Liver (tissue), 3 donors: ENCODE data around the gene CHN2.

Source experiments
- GABPA ChIP-seq, 2 donors: IDR thresholded peaks in 1 of 2; conservative IDR thresholded peaks in 1 of 2; 2 replicates each; pipeline ENCODE4 v1.6.1; 2016; ENCODE audit warnings: antibody characterized with exemption in 2 of 2, mild to moderate bottlenecking in 1 of 2, moderate library complexity in 1 of 2
- HNF4A ChIP-seq, 2 donors: conservative IDR thresholded peaks; 2 replicates each; pipeline ENCODE4 v1.6.1; 2016; ENCODE audit warnings: antibody characterized with exemption in 2 of 2, mild to moderate bottlenecking in 2 of 2
- JUND ChIP-seq, 2 donors: IDR thresholded peaks; 2 replicates each; pipeline ENCODE4 v1.6.1; 2016; ENCODE audit warnings: antibody characterized with exemption in 2 of 2
- RXRA ChIP-seq, 2 donors: IDR thresholded peaks; 2 replicates each; pipeline ENCODE4 v1.6.1; 2017 to 2018; ENCODE audit warnings: antibody characterized with exemption in 2 of 2, mild to moderate bottlenecking in 1 of 2
- SP1 ChIP-seq: IDR thresholded peaks from 2 replicates; pipeline ENCODE4 v1.6.1; 2018; ENCODE audit warnings: antibody characterized with exemption, mild to moderate bottlenecking
- YY1 ChIP-seq: IDR thresholded peaks from 2 replicates; pipeline ENCODE4 v1.6.1; 2016; ENCODE audit warnings: antibody characterized with exemption, mild to moderate bottlenecking
- TF ChIP-seq, protein P1 (sequence below): fragments of 150-350 bp; IDR thresholded peaks from 2 replicates; pipeline ENCODE4 v1.5.1; 2017; ENCODE audit warnings: improper control_type of control experiment, low read depth, low read length; ENCODE audit not compliant: missing input control
- TF ChIP-seq, protein P2 (sequence below): IDR thresholded peaks from 2 replicates; pipeline ENCODE4 v1.6.1; 2016; ENCODE audit warnings: antibody characterized with exemption, mild to moderate bottlenecking
- donor health status: healthy.
- donor health status: healthy.

DNA sequence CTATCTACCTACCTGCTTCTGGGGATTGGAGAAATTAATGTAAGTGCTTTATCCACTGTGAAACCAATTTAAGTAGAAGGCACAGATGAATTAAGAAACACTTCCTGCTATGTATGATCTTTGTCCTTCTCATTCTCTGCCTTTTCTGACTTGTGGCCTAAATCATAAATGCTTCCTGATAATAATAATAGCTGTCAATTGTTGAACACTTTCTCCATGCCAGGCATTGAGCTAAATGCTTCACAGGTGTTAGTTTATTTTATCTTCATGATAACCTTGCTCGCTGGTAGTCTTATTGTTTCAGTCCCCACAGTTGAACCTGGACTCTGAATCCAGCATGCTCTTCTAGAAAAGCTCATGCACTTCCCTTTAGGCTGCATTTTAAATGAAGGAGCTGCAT is 75.4 kb downstream of the CHN2 start:
- no peak for TF ChIP-seq JUND (IDR thresholded peaks at IDR 0.05)
- no peak for TF ChIP-seq GABPA (IDR thresholded peaks at IDR 0.05 in 1 of 2, conservative IDR thresholded peaks at IDR 0.05 in 1 of 2)
- TF ChIP-seq, protein P1, sequence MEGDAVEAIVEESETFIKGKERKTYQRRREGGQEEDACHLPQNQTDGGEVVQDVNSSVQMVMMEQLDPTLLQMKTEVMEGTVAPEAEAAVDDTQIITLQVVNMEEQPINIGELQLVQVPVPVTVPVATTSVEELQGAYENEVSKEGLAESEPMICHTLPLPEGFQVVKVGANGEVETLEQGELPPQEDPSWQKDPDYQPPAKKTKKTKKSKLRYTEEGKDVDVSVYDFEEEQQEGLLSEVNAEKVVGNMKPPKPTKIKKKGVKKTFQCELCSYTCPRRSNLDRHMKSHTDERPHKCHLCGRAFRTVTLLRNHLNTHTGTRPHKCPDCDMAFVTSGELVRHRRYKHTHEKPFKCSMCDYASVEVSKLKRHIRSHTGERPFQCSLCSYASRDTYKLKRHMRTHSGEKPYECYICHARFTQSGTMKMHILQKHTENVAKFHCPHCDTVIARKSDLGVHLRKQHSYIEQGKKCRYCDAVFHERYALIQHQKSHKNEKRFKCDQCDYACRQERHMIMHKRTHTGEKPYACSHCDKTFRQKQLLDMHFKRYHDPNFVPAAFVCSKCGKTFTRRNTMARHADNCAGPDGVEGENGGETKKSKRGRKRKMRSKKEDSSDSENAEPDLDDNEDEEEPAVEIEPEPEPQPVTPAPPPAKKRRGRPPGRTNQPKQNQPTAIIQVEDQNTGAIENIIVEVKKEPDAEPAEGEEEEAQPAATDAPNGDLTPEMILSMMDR, result no peak
- no peak for TF ChIP-seq YY1
- no peak for TF ChIP-seq RXRA (IDR thresholded peaks at IDR 0.05)
- no peak for TF ChIP-seq HNF4A (conservative IDR thresholded peaks at IDR 0.05)
- no peak for TF ChIP-seq SP1
- TF ChIP-seq, protein P2, sequence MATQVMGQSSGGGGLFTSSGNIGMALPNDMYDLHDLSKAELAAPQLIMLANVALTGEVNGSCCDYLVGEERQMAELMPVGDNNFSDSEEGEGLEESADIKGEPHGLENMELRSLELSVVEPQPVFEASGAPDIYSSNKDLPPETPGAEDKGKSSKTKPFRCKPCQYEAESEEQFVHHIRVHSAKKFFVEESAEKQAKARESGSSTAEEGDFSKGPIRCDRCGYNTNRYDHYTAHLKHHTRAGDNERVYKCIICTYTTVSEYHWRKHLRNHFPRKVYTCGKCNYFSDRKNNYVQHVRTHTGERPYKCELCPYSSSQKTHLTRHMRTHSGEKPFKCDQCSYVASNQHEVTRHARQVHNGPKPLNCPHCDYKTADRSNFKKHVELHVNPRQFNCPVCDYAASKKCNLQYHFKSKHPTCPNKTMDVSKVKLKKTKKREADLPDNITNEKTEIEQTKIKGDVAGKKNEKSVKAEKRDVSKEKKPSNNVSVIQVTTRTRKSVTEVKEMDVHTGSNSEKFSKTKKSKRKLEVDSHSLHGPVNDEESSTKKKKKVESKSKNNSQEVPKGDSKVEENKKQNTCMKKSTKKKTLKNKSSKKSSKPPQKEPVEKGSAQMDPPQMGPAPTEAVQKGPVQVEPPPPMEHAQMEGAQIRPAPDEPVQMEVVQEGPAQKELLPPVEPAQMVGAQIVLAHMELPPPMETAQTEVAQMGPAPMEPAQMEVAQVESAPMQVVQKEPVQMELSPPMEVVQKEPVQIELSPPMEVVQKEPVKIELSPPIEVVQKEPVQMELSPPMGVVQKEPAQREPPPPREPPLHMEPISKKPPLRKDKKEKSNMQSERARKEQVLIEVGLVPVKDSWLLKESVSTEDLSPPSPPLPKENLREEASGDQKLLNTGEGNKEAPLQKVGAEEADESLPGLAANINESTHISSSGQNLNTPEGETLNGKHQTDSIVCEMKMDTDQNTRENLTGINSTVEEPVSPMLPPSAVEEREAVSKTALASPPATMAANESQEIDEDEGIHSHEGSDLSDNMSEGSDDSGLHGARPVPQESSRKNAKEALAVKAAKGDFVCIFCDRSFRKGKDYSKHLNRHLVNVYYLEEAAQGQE, result no peak
